Measurements from ENCODE around the gene SFTA2.

DNA sequence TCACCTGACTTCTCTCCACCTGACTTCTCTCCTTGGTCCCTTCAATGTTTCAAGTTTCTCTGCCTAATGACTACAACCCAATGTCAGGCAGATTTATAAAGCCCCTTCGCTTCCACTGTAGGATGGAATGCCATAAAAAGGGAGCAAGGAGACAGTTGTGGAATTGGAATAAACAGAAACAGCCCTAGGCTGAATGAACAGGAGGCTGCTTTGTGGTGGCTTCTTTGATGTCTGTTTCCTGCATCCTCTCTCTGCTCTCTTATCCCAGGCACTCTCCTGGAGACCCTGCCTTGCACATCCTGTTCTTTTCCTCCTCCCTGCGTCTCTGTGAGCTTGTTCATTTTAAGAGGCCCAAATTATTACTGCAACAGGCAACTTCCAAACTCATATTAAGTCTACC is 25.7 kb upstream of the SFTA2 start:
- TF ChIP-seq, protein P1, sequence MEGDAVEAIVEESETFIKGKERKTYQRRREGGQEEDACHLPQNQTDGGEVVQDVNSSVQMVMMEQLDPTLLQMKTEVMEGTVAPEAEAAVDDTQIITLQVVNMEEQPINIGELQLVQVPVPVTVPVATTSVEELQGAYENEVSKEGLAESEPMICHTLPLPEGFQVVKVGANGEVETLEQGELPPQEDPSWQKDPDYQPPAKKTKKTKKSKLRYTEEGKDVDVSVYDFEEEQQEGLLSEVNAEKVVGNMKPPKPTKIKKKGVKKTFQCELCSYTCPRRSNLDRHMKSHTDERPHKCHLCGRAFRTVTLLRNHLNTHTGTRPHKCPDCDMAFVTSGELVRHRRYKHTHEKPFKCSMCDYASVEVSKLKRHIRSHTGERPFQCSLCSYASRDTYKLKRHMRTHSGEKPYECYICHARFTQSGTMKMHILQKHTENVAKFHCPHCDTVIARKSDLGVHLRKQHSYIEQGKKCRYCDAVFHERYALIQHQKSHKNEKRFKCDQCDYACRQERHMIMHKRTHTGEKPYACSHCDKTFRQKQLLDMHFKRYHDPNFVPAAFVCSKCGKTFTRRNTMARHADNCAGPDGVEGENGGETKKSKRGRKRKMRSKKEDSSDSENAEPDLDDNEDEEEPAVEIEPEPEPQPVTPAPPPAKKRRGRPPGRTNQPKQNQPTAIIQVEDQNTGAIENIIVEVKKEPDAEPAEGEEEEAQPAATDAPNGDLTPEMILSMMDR (optimal IDR thresholded peaks at IDR 0.05 in 1 of 3, IDR thresholded peaks at IDR 0.05 in 1 of 3, conservative IDR thresholded peaks at IDR 0.05 in 1 of 3; ENCODE audit: extremely low read depth in 1 of 3, insufficient read depth in 2 of 3, low read length in 3 of 3): no peak
- no peak for TF ChIP-seq EZH2 (IDR thresholded peaks at IDR 0.05; ENCODE audit: low read length)

Data from keratinocyte (primary cell).